ENCODE data around the gene MYO3B.

DNA sequence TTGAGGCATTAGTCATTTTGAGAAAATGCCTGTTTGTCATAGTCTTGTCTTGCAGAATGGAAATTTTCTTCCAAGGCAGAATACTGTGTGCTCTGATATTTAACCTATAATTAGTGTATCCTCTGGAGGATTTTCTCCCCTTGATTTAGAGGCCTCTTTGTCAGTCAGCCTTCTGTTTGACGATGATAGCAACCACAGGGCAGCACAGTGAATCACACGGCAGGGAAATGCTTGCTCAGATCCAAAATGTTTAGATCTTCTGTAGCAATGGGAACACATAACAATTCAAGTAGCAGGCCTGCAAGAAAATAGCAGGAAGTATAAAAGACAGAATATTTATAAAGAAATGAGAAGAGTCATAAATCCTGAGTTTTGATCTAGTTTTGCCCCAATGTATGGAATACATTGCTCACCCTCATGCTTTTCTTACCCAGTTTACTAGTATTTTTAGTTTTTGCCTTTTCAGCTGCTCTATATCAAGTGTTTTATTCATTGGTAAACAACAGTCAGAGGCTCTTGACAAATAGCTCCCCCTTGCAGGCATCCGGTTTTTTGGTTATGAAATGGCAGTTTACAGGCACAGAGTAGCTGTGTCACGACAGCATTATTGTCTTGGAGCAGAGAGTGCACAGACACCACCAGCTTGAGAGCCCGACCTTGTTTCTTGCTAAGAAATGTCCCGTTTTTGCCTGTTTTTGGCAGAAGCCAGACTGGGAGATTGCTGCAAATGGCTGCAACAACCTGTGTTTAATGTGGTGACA lies 185.1 kb downstream of the MYO3B start:
- TF ChIP-seq, protein P1, sequence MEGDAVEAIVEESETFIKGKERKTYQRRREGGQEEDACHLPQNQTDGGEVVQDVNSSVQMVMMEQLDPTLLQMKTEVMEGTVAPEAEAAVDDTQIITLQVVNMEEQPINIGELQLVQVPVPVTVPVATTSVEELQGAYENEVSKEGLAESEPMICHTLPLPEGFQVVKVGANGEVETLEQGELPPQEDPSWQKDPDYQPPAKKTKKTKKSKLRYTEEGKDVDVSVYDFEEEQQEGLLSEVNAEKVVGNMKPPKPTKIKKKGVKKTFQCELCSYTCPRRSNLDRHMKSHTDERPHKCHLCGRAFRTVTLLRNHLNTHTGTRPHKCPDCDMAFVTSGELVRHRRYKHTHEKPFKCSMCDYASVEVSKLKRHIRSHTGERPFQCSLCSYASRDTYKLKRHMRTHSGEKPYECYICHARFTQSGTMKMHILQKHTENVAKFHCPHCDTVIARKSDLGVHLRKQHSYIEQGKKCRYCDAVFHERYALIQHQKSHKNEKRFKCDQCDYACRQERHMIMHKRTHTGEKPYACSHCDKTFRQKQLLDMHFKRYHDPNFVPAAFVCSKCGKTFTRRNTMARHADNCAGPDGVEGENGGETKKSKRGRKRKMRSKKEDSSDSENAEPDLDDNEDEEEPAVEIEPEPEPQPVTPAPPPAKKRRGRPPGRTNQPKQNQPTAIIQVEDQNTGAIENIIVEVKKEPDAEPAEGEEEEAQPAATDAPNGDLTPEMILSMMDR (IDR thresholded peaks at IDR 0.05): no peak
- no peak for TF ChIP-seq EP300 (IDR thresholded peaks at IDR 0.05; ENCODE audit: borderline replicate concordance in 1 of 2, low read depth in 1 of 2, low read length in 1 of 2)
- no peak for TF ChIP-seq REST (IDR thresholded peaks at IDR 0.05; ENCODE audit: low read depth, low read length)
- no peak for TF ChIP-seq MAX (IDR thresholded peaks at IDR 0.05; ENCODE audit: low read depth)
- TF ChIP-seq GABPA (IDR thresholded peaks at IDR 0.05; ENCODE audit: low read depth): no peak
- TF ChIP-seq RXRA (IDR thresholded peaks at IDR 0.05; ENCODE audit: borderline replicate concordance, low read depth): no peak
- no peak for TF ChIP-seq EZH2phosphoT487 (IDR thresholded peaks at IDR 0.05; ENCODE audit: borderline replicate concordance, low read depth)
- no peak for TF ChIP-seq RFX5 (IDR thresholded peaks at IDR 0.05; ENCODE audit: low read length)
- TF ChIP-seq POLR2AphosphoS5 (IDR thresholded peaks at IDR 0.05; ENCODE audit: low read depth, low read length): no peak
- TF ChIP-seq, protein P2, sequence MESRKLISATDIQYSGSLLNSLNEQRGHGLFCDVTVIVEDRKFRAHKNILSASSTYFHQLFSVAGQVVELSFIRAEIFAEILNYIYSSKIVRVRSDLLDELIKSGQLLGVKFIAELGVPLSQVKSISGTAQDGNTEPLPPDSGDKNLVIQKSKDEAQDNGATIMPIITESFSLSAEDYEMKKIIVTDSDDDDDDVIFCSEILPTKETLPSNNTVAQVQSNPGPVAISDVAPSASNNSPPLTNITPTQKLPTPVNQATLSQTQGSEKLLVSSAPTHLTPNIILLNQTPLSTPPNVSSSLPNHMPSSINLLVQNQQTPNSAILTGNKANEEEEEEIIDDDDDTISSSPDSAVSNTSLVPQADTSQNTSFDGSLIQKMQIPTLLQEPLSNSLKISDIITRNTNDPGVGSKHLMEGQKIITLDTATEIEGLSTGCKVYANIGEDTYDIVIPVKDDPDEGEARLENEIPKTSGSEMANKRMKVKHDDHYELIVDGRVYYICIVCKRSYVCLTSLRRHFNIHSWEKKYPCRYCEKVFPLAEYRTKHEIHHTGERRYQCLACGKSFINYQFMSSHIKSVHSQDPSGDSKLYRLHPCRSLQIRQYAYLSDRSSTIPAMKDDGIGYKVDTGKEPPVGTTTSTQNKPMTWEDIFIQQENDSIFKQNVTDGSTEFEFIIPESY (IDR thresholded peaks at IDR 0.05; ENCODE audit: borderline replicate concordance, low read depth): no peak
- no peak for TF ChIP-seq FOXJ3 (CRISPR knock-in tag; IDR thresholded peaks at IDR 0.05)

Data from SK-N-SH (cell line).